NCI-H128 (cell line): ENCODE data around the gene BCL2L1.
"Not testable (repeated sequence)": the region's sequence is repeated elsewhere in the genome, so short reads cannot be mapped to it uniquely, and the experiment has no call there.

Experiments used
- DNase-seq: peaks from one replicate; lab custom pipeline; 2025; ENCODE audit not compliant: unreplicated experiment; lab: John Stamatoyannopoulos, UW

BCL2L1 gene

GRCh38 chr20:31677553-31678260 lies 45.0 kb downstream of the BCL2L1 start:
- DNase-seq: no peak

GRCh38 chr20:31676609-31676989 lies 46.1 kb downstream of the BCL2L1 start:
- no peak for DNase-seq

GRCh38 chr20:31675828-31676608 lies 46.6 kb downstream of the BCL2L1 start:
- DNase-seq: no peak

DNA sequence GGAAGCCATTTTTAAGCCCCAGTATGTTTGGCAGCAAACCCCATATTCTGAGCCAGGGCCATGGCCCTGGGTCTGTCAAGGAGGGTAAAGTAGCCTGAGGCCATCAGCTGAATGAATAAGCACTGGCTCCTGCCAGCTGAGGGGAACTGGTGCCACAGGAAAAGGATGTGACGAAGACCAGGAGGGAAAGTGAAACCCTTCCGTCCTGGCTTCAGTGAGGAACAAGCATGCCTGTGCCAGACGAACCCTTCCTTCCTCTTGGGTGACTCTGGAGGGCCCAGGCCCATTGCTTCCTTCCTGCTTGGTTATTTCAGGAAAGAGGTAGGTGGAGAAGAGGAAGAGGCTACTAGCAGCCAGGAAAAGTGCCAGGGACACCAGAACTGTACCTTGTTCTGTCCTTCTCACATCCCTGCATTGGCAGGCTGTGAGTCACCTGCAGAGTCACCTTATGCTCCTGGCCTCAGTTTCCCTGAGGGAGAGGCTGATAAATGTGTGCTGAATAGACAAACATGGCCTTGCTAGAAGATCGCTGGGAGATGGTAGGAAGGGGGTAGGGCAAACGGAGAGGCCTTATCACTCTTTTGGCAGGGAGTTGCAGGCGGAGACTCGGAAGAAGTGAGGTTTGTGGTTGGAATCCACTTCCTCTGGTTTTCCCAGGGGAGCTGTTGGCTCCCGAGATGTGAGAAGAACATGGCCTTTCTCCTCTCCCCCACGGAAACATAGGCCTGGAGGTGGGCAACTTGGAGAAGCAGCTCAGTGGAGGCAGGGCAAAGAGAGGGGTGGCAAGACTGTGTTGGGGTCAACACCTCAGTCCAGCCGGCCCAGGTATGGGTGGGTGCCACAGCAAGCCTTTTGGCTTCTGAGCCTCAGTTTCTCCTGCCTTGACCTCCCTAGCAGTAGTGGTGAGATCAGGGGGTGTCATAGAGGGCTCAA lies 47.5 kb downstream of the BCL2L1 start:
- DNase-seq: no peak

DNA sequence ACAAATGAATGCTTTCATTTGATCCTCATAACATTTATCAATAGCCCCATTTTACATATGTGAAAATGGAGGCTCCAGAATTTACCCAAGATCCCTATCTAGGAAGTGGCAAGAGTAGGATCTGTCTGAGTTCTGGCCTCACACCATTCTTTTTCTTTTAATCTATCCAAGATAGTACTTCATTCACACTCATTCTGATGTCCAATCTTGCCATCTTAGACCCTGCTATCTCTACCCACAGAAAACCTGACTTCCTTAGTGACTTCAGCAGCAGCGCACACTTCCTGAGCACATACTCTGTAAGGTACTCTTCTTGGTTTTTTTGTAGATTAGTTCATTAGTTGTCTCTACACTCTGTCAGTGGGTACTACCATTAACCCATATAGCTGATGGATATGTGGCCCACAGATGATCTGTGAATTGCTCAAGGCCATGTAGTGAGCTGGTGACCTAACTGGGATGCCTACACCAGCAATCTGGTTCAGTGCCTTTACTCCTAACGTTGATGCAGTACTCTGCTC lies 48.7 kb downstream of the BCL2L1 start:
- no peak for DNase-seq

- DNase-seq: no peak
Measured at GRCh38 chr20:31673435-31673834, 49.2 kb downstream of the BCL2L1 start.

DNA sequence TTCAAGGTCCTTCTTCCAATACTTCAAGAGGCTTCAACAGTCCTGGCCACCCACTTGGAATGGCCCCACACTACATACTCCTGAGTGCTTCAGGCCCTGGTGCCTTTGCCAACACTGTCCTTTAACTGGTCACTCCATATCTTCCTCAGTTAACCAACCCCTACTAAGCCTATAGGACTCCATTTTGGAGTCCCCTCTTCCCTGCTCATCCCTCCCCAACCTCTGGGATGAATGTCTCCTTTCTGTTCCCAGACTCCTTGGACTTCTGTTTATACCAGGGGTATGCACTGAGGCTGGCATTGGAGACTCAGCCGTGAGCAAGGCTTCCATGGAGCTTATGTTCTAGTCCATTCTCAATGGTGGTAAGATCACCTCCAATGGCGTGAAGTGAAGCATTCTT lies 51.3 kb downstream of the BCL2L1 start:
- no peak for DNase-seq

DNA sequence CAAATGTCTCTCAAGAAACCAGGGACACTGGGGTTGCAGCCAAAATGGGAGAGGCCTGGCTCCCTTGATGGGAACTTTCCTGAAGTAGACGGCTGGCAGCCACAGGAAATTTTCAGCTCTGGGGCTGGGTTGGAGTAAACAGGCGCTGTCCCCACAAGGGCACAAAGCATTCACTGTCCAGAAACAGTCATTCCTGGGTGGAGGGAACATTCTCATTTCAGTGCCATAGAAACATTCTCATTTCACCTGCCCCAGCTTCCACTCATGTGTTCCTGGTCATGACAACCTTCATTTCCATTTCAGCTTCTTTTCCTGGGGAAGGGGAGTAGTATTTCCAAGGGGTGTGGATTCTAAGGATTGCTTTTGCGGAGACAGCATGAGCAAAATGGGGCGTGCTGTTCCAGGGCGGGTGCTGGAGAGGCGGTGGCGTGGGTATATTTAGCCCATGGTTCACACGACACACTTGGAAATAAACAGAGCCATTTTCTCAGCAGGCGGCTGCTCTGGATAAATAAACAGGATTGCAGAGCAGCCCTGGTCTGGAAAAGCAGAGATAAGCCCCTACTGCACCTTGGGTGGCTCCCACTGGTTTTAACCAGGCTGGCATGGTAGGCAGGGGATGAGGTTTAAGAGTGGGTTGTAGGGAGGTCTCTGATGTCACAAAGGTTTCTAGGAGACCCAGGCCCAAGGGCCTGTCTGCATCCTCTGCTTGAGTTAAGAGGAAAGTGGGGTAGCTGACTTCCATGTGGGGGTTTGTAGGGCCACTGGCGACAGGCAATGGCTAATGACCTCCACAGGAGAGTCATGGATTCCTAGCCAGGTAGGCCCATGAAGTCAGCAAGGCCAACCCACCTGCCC lies 52.1 kb downstream of the BCL2L1 start:
- DNase-seq: no peak

- no peak for DNase-seq
Measured at GRCh38 chr20:31669876-31670275, 52.8 kb downstream of the BCL2L1 start.

GRCh38 chr20:31668944-31669343 lies 53.7 kb downstream of the BCL2L1 start:
- not testable (repeated sequence) for DNase-seq

DNA sequence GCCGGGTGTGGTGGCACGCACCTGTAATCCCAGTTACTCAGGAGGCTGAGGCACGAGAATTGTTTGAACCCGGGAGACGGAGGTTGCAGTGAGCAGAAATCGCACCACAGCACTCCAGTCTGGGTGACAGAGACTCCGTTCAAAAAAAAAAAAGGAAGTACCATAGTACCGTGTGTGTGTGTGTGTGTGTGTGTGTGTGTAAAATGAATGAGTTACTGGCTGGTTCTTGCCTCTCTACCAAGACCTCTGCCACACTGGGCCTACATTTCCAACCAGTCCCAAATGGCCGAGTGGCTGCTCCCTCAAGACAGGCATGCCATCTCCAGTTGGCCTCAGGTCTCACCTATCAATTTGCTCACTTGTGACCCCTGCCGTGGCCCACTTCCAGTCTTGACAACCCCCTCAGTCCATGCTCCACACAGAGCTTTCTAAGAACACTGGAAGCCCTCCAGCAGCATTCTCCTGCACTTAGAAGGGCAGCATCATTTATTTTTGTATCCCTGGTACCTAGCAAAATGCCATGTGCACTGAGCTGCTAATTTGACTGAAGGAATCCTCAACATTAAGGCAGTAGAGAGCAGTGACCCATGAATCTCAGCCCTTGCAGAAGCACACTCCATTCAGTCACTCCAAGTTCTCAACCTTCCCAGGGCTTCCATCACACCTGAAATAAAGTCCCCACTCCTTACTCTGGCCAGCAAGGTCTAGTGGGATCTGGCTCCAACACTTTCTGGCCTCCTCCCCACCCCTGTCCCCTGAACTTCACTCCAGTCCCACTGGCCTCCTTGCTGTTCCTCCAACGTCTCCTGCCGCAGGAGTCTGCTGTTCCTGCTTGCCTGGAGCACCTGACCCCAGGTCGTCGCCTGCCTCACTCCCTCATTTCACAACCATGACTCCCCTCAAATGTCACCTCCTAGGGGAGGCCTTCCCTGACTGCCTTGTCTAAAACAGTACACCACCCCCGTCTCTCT lies 55.1 kb downstream of the BCL2L1 start:
- DNase-seq: no peak

DNA sequence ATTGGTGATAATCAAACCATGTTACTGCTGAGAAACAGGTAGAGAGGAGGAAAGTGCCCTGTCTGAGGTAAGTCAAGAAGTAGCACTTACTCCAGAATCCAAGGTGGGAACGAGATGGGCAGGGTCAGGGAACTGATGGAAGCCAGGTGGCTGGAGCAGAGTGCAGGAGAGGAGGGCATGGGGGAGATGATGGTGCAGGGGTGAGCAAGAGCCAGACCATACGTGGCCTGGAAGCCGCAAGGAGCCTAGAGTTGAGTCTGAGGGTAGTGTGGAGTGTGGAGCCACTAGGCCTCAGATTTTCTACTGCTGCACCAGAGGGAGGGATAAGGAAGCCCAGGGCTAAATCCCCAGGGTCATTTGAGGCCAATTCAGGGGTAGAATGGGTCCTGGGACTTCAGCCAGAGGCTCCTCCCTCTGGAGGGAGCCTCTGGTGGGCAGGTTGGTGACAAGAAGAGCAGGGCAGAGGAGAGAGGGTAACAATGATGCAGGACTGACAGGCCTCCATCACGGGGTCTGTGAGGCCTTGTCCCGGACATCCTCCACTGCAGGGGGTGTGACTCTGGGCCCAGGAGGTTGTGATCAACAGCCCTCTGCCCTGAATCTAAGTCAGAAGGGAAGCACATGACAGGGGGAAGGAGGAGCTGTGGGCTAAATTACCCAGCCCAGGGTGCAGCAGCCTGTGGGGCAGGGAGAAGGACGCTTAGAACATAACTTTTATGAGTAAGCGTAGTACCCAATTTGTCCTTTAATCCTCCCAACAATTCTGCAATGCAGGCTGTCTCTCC lies 56.2 kb downstream of the BCL2L1 start:
- no peak for DNase-seq

- no peak for DNase-seq
Measured at GRCh38 chr20:31665753-31666152, 56.9 kb downstream of the BCL2L1 start.

- DNase-seq: no peak
Measured at GRCh38 chr20:31664696-31665354, 57.8 kb downstream of the BCL2L1 start.

- DNase-seq: peak; percentile 1
Measured at GRCh38 chr20:31663838-31664695, 58.6 kb downstream of the BCL2L1 start.

- no peak for DNase-seq
Measured at GRCh38 chr20:31663524-31663837, 59.2 kb downstream of the BCL2L1 start.

- DNase-seq: no peak
Measured at GRCh38 chr20:31662372-31662854, 60.3 kb downstream of the BCL2L1 start.
